ENCODE measurements around the gene MEIS1. TPM values are rescaled to one million over a fixed set of nuclear protein-coding genes. Genes with fewer than 3 reads are reported as not detected.

MEIS1 gene
- total RNA-seq, 2 donors from 2014 or later = 1.8 to 2.3 TPM

- H3K27ac Mint-ChIP-seq = no peak overlapping the region
- peaks cover 3% of the 10 kb centered on the region for H3K4me1 ChIP-seq (ENCODE audit: control insufficient read depth, insufficient read depth, low read length)
- no peaks in the 10 kb centered on the region for H3K27me3 ChIP-seq (ENCODE audit: control insufficient read depth, insufficient read depth, low read length, poor library complexity, severe bottlenecking)
Measured at GRCh38 chr2:66477135-66477842, 42.4 kb downstream of the MEIS1 start.

GRCh38 chr2:66478299-66478698 lies 43.4 kb downstream of the MEIS1 start:
- H3K9ac ChIP-seq (ENCODE audit: extremely low read depth, low read length, poor library complexity, severe bottlenecking) = no peak overlapping the region
- peaks cover 8% of the 10 kb centered on the region for H3K9me3 Mint-ChIP-seq
- H3K27ac ChIP-seq (ENCODE audit: low read depth, low read length) = no peak overlapping the region
- H3K4me3 Mint-ChIP-seq = no peak overlapping the region
- H3K4me3 ChIP-seq (ENCODE audit: low read length) = no peak overlapping the region
- 93 to 96% methylated on average over 3 of the region's 3 CpGs for WGBS, 2 experiments (ENCODE audit: insufficient coverage in 1 of 2, insufficient read length in 1 of 2)
- H3K4me1 Mint-ChIP-seq = peaks cover 10% of the 10 kb centered on the region
- H3K27ac Mint-ChIP-seq = no peak overlapping the region
- H3K9me3 ChIP-seq (ENCODE audit: control insufficient read depth, low read length) = no peaks in the 10 kb centered on the region
- no peaks in the 10 kb centered on the region for H3K36me3 ChIP-seq (ENCODE audit: control insufficient read depth, insufficient read depth, low read length)
- peaks cover 11% of the 10 kb centered on the region for H3K27me3 Mint-ChIP-seq (ENCODE audit: insufficient read depth)
- no peaks in the 10 kb centered on the region for H3K36me3 Mint-ChIP-seq (ENCODE audit: low read depth)
- no peak for DNase-seq
- TF ChIP-seq CTCF (conservative IDR thresholded peaks at IDR 0.05) = no peak
- H3K4me1 ChIP-seq (ENCODE audit: control insufficient read depth, insufficient read depth, low read length) = peaks cover 3% of the 10 kb centered on the region
- no peaks in the 10 kb centered on the region for H3K27me3 ChIP-seq (ENCODE audit: control insufficient read depth, insufficient read depth, low read length, poor library complexity, severe bottlenecking)

More at GRCh38 chr2:66477135-66477842, 42.4 kb downstream of the MEIS1 start:
- Histone ChIP-seq H3K36me3 (ENCODE audit: control insufficient read depth, insufficient read depth, low read length) (no peaks in the 10 kb centered on the region), H3K27ac (ENCODE audit: low read depth, low read length) (no peak overlapping the region), H3K9ac (ENCODE audit: extremely low read depth, low read length, poor library complexity, severe bottlenecking) (no peak overlapping the region), H3K4me3 (ENCODE audit: low read length) (no peak overlapping the region), H3K9me3 (ENCODE audit: control insufficient read depth, low read length) (no peaks in the 10 kb centered on the region)
- Mint-ChIP-seq H3K27me3 (ENCODE audit: insufficient read depth) (peaks cover 11% of the 10 kb centered on the region), H3K4me3 (no peak overlapping the region), H3K4me1 (peaks cover 10% of the 10 kb centered on the region), H3K9me3 (peaks cover 8% of the 10 kb centered on the region), H3K36me3 (ENCODE audit: low read depth) (no peaks in the 10 kb centered on the region)
- DNase-seq = no peak
- no peak for TF ChIP-seq CTCF (conservative IDR thresholded peaks at IDR 0.05)
- 89 to 91% methylated on average over 4 of the region's 4 CpGs for WGBS, 2 experiments (ENCODE audit: insufficient coverage in 1 of 2, insufficient read length in 1 of 2)

GRCh38 chr2:66478731-66479316 lies 43.9 kb downstream of the MEIS1 start:
- no peaks in the 10 kb centered on the region for H3K27me3 ChIP-seq (ENCODE audit: control insufficient read depth, insufficient read depth, low read length, poor library complexity, severe bottlenecking)
- H3K36me3 Mint-ChIP-seq (ENCODE audit: low read depth) = no peaks in the 10 kb centered on the region
- H3K9ac ChIP-seq (ENCODE audit: extremely low read depth, low read length, poor library complexity, severe bottlenecking) = no peak overlapping the region
- DNase-seq = no peak
- no peak for TF ChIP-seq CTCF (conservative IDR thresholded peaks at IDR 0.05)
- no peaks in the 10 kb centered on the region for H3K9me3 ChIP-seq (ENCODE audit: control insufficient read depth, low read length)
- H3K36me3 ChIP-seq (ENCODE audit: control insufficient read depth, insufficient read depth, low read length) = no peaks in the 10 kb centered on the region
- WGBS, 2 experiments (ENCODE audit: insufficient coverage in 1 of 2, insufficient read length in 1 of 2) = 98 to 100% methylated on average over 1 to 2 of the region's 2 CpGs
- H3K4me1 ChIP-seq (ENCODE audit: control insufficient read depth, insufficient read depth, low read length) = peaks cover 3% of the 10 kb centered on the region
- H3K27ac Mint-ChIP-seq = no peak overlapping the region
- H3K4me3 Mint-ChIP-seq = no peak overlapping the region
- peaks cover 8% of the 10 kb centered on the region for H3K9me3 Mint-ChIP-seq
- no peak overlapping the region for H3K4me3 ChIP-seq (ENCODE audit: low read length)
- H3K4me1 Mint-ChIP-seq = peaks cover 10% of the 10 kb centered on the region
- no peak overlapping the region for H3K27ac ChIP-seq (ENCODE audit: low read depth, low read length)
- peaks cover 11% of the 10 kb centered on the region for H3K27me3 Mint-ChIP-seq (ENCODE audit: insufficient read depth)

Data from endodermal cell (in vitro differentiated cells).